SU-DHL-6 (cell line): ENCODE data around the gene KIAA0825.

Experiments
- H2AFZ ChIP-seq: fragments of 200-600 bp; sonication (generic); 2 replicates; pipeline ENCODE4 v1.6.1; 2014; ENCODE audit warnings: low read depth, mild to moderate bottlenecking, moderate library complexity, mixed read lengths, antibody characterized with exemption, low read length; ENCODE audit not compliant: severe bottlenecking
- H3F3A ChIP-seq: fragments of 200-600 bp; shearing (Covaris generic); 2 replicates; pipeline ENCODE4 v1.6.0; 2016; ENCODE audit warnings: antibody characterized with exemption, mild to moderate bottlenecking; ENCODE audit not compliant: insufficient read depth
- H3K27ac ChIP-seq: fragments of 200-600 bp; sonication (generic); 2 replicates; pipeline ENCODE4 v1.5.1; 2016; ENCODE audit warnings: low read depth, mild to moderate bottlenecking, low read length, moderate library complexity, mixed read lengths
- H3K27me3 ChIP-seq: fragments of 200-600 bp; sonication (generic), shearing (Covaris generic); 2 replicates; pipeline ENCODE4 v1.6.0; 2014; ENCODE audit warnings: mild to moderate bottlenecking, low read length
- H3K36me3 ChIP-seq: fragments of 200-600 bp; sonication (generic); 2 replicates; pipeline ENCODE4 v1.6.1; 2014; ENCODE audit warnings: mild to moderate bottlenecking, low read length, mixed read lengths
- H3K4me2 ChIP-seq: fragments of 300-600, 200-600 bp; shearing (Covaris generic), sonication (generic); 2 replicates; pipeline ENCODE4 v1.6.0; 2014; ENCODE audit warnings: low read length, low read depth, mild to moderate bottlenecking; ENCODE audit not compliant: poor library complexity, severe bottlenecking
- H3K4me3 ChIP-seq: fragments of 200-600 bp; sonication (generic); 2 replicates; pipeline ENCODE4 v1.5.1; 2014; ENCODE audit warnings: antibody characterized with exemption, low read length, mild to moderate bottlenecking, mixed read lengths; ENCODE audit not compliant: insufficient read depth, poor library complexity, severe bottlenecking
- H3K79me2 ChIP-seq: fragments of 200-600 bp; sonication (generic); 2 replicates; pipeline ENCODE4 v1.6.1; 2014; ENCODE audit warnings: mild to moderate bottlenecking, low read length, moderate library complexity; ENCODE audit not compliant: insufficient read depth
- H3K9ac ChIP-seq: fragments of 200-600 bp; sonication (generic); 2 replicates; pipeline ENCODE4 v1.7.0; 2014; ENCODE audit warnings: mild to moderate bottlenecking, low read length
- H3K9me2 ChIP-seq: fragments of 200-600 bp; sonication (generic); replicated peaks from 2 replicates; pipeline ENCODE4 v1.6.1; 2014; ENCODE audit warnings: low read length; ENCODE audit not compliant: insufficient read depth
- H3K9me3 ChIP-seq: fragments of 200-600 bp; sonication (generic); 2 replicates; pipeline ENCODE4 v1.6.1; 2014; ENCODE audit warnings: low read length, mixed read lengths; ENCODE audit not compliant: insufficient read depth
- H4K20me1 ChIP-seq: fragments of 200-600 bp; sonication (generic); 2 replicates; pipeline ENCODE4 v1.6.1; 2014; ENCODE audit warnings: low read depth, mild to moderate bottlenecking, antibody characterized with exemption, low read length, moderate library complexity, mixed read lengths
- EZH2phosphoT487 ChIP-seq: fragments of 200-600 bp; sonication (generic), shearing (Covaris generic); conservative IDR thresholded peaks from 2 replicates; pipeline ENCODE4 v1.6.1; 2018; ENCODE audit warnings: mild to moderate bottlenecking, antibody characterized with exemption, low read length, moderate library complexity, mixed read lengths
- TF ChIP-seq, protein P1 (sequence below): fragments of 200-600 bp; sonication (generic); IDR thresholded peaks from one replicate; pipeline ENCODE4 v1.5.1; 2017; ENCODE audit warnings: antibody characterized with exemption, mild to moderate bottlenecking, low read length, moderate library complexity; ENCODE audit not compliant: insufficient read depth, poor library complexity, severe bottlenecking

KIAA0825 gene

DNA sequence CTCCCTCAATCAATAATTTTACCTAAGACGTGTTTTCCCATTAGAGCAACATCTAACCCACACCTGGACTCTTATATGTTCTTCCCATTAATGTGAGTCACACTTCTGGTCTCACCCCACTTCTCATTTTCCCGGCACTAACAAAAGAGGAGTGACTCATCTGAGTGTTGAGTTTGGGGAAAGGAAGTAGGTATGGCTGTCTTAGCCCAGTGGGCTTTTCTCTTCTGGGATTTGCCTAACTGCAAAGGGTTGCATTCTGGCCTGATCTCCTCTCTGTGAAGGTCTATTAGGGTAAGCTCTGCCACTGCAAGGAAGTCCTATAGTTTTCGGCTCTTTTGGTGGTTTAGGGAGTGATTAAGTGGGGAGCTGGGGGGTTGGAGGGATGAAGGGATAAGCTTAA is 195.6 kb downstream of the KIAA0825 start:
- Histone ChIP-seq H3K79me2 (no peaks in the 10 kb centered on the region), H3F3A (no peaks in the 10 kb centered on the region), H2AFZ (no peak overlapping the region), H3K27me3 (no peaks in the 10 kb centered on the region), H3K9me2 (no peaks in the 10 kb centered on the region), H3K36me3 (no peaks in the 10 kb centered on the region), H3K4me3 (no peak overlapping the region), H3K9ac (no peak overlapping the region), H3K27ac (no peak overlapping the region), H3K4me2 (no peak overlapping the region), H3K9me3 (no peaks in the 10 kb centered on the region), H4K20me1 (no peaks in the 10 kb centered on the region)
- TF ChIP-seq, protein P1, sequence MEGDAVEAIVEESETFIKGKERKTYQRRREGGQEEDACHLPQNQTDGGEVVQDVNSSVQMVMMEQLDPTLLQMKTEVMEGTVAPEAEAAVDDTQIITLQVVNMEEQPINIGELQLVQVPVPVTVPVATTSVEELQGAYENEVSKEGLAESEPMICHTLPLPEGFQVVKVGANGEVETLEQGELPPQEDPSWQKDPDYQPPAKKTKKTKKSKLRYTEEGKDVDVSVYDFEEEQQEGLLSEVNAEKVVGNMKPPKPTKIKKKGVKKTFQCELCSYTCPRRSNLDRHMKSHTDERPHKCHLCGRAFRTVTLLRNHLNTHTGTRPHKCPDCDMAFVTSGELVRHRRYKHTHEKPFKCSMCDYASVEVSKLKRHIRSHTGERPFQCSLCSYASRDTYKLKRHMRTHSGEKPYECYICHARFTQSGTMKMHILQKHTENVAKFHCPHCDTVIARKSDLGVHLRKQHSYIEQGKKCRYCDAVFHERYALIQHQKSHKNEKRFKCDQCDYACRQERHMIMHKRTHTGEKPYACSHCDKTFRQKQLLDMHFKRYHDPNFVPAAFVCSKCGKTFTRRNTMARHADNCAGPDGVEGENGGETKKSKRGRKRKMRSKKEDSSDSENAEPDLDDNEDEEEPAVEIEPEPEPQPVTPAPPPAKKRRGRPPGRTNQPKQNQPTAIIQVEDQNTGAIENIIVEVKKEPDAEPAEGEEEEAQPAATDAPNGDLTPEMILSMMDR: no peak
- no peak for TF ChIP-seq EZH2phosphoT487

DNA sequence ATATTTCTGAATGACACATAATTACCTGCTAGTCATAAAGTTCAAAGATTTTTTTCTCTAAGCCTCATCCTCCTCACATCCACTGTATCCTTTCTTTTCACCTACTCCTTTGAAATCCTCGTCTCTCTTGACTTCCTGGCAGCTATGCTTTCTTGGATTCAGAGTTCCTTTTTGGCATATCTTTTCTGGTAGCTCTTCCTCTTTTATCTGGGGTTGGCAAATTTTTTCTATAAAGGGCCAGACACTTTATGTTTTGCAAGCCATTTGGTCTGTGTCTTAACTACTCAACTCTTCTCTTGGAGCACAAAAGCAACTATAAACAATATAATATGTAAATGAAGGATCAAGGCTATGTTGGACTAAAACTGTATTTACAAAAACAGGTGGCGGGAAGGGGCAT is 197.5 kb downstream of the KIAA0825 start:
- Histone ChIP-seq H3K27me3 (no peaks in the 10 kb centered on the region), H3K79me2 (no peaks in the 10 kb centered on the region), H3K4me3 (no peak overlapping the region), H4K20me1 (no peaks in the 10 kb centered on the region), H3K36me3 (no peaks in the 10 kb centered on the region), H3K27ac (no peak overlapping the region), H3K9me2 (no peaks in the 10 kb centered on the region), H2AFZ (no peak overlapping the region), H3K9ac (no peak overlapping the region), H3F3A (no peaks in the 10 kb centered on the region), H3K9me3 (no peaks in the 10 kb centered on the region), H3K4me2 (no peak overlapping the region)
- no peak for TF ChIP-seq EZH2phosphoT487
- TF ChIP-seq, protein P1: no peak

DNA sequence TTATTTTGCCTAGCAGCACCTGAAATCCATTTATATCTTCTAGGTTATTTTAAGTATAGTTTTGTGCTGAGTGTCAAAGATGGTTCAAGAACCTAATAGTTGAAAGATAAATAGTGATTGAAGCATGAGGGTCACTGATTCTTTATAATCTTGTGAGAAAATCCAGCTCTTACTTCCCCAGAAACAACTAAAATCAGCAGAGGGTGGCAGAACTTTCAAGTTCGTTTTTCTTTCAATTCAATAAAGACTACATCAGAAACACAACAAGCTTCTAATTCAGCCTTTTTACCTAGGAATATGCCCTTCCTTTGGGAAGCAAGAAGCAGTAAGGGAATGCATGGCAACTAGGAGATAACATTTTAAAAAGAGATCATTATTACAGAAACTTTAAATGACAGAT is 202.6 kb downstream of the KIAA0825 start:
- H3F3A ChIP-seq: no peaks in the 10 kb centered on the region
- no peaks in the 10 kb centered on the region for H3K27me3 ChIP-seq
- TF ChIP-seq, protein P1: no peak
- TF ChIP-seq EZH2phosphoT487: no peak

DNA sequence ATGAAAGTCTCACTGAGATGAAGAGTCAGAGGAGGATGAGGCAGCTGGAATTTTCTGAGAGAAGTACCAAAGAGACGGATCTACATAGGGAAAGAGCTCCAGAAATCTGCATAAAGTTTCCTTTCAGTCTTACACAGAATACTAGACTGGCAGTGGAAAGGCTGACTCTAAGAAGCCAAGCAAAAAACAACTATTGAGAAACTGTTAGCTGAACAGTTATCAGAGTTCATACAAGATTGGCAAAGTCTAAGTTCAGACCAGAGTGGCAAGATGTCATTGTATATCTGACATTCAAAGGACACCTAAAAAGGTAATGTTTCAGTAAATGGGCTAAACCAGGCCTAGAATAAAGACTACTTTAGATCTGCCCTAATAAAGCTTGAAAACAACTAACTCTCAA is 209.0 kb downstream of the KIAA0825 start:
- no peak overlapping the region for H3K4me3 ChIP-seq
- H3K4me2 ChIP-seq: no peak overlapping the region
- no peaks in the 10 kb centered on the region for H3K9me3 ChIP-seq
- H3K9ac ChIP-seq: no peak overlapping the region
- H3K79me2 ChIP-seq: no peaks in the 10 kb centered on the region
- no peaks in the 10 kb centered on the region for H4K20me1 ChIP-seq
- no peak overlapping the region for H3K27ac ChIP-seq
- no peaks in the 10 kb centered on the region for H3K36me3 ChIP-seq
- TF ChIP-seq, protein P1: no peak
- no peak for TF ChIP-seq EZH2phosphoT487
- H3F3A ChIP-seq: no peaks in the 10 kb centered on the region
- H3K27me3 ChIP-seq: no peaks in the 10 kb centered on the region
- H2AFZ ChIP-seq: no peak overlapping the region
- no peaks in the 10 kb centered on the region for H3K9me2 ChIP-seq

More for the DNA sequence above, 202.6 kb downstream of the KIAA0825 start:
- Histone ChIP-seq H3K27ac (no peak overlapping the region), H3K9me2 (no peaks in the 10 kb centered on the region), H3K4me3 (no peak overlapping the region), H3K9ac (no peak overlapping the region), H4K20me1 (no peaks in the 10 kb centered on the region), H3K36me3 (no peaks in the 10 kb centered on the region), H3K79me2 (no peaks in the 10 kb centered on the region), H2AFZ (no peak overlapping the region), H3K4me2 (no peak overlapping the region), H3K9me3 (no peaks in the 10 kb centered on the region)
